Measurements from ENCODE around the gene OSBPL8.

DNA sequence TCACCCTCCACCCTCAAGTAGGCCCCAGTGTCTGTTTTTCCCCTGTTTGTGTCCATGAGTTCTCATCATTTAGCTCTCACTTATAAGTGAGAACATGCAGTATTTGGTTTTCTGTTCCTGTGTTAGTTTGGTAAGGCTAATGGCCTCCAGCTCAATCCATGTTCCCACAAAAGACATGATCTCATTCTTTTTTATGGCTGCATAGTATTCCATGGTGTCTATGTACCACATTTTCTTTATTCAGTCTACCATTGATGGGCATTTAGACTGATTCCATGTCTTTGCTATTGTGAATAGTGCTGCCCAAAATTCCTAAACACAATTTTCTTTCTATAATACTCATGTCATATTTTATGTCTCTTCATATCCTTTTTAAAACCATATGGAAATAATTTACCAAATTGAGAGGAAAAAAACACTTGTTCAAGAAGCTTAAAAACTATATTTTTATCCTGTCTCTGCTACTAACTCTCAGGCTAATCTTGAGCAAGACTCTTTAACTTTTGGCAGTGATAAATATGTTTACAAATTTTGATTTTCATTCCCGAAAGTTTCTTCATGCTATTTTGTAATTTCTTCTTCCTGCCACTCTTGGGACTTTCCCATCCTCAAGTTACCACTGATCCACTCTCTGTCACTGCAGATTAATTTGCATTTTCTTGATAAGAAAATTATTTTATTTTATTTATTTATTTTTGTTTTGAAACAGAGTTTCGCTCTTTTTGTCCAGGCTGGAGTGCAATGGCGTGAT is 28.0 kb upstream of the OSBPL8 start:
- TF ChIP-seq POLR2AphosphoS5 (IDR thresholded peaks at IDR 0.05; ENCODE audit: borderline replicate concordance, low read depth, low read length), result no peak
- no peak for TF ChIP-seq EZH2 (IDR thresholded peaks at IDR 0.05)
- TF ChIP-seq FOXP2 (optimal IDR thresholded peaks at IDR 0.05; ENCODE audit: control extremely low read depth, extremely low read length, insufficient read depth), result no peak

Measured in SK-N-MC (cell line).